DOHH2 (cell line): ENCODE results near the gene ADCY3.

Experiments
- EZH2phosphoT487 ChIP-seq: fragments of 200-600 bp; sonication (generic); IDR thresholded peaks from 2 replicates; pipeline ENCODE4 v1.6.1; 2017; ENCODE audit warnings: borderline replicate concordance, mild to moderate bottlenecking, antibody characterized with exemption, low read length, moderate library complexity, mixed read lengths
- TF ChIP-seq, protein P1 (sequence below): fragments of 200-600 bp; sonication (generic); IDR thresholded peaks from one replicate; pipeline ENCODE4 v1.5.1; 2014; ENCODE audit warnings: antibody characterized with exemption, mild to moderate bottlenecking, low read depth, low read length; ENCODE audit not compliant: poor library complexity, severe bottlenecking

DNA sequence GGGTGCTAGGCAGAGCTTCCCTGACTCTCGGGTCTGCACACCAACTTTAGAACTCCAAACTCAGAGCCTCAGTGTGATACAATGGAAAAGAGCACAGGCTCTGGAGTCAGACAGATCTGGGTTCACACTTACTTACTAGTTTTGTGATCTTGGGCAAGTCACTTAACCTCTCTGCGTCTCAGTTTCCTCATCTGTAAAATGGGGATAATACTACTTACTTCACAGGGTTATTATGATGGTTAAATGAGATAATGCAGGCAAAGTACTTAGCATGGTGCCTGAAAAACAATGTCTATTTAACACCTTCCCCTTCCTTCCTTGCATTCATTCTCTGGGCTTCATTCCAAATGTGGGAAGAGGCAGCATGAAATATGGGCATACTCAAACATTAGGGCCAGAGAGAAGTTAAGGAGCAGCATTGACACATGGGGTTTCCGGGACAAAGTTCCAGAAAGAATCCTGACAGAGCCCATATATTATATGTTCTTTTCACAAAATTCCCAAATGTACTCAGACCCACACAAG, 38.4 kb upstream of the ADCY3 start:
- TF ChIP-seq, protein P1, sequence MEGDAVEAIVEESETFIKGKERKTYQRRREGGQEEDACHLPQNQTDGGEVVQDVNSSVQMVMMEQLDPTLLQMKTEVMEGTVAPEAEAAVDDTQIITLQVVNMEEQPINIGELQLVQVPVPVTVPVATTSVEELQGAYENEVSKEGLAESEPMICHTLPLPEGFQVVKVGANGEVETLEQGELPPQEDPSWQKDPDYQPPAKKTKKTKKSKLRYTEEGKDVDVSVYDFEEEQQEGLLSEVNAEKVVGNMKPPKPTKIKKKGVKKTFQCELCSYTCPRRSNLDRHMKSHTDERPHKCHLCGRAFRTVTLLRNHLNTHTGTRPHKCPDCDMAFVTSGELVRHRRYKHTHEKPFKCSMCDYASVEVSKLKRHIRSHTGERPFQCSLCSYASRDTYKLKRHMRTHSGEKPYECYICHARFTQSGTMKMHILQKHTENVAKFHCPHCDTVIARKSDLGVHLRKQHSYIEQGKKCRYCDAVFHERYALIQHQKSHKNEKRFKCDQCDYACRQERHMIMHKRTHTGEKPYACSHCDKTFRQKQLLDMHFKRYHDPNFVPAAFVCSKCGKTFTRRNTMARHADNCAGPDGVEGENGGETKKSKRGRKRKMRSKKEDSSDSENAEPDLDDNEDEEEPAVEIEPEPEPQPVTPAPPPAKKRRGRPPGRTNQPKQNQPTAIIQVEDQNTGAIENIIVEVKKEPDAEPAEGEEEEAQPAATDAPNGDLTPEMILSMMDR: no peak
- TF ChIP-seq EZH2phosphoT487: no peak
